Measurements from ENCODE around the gene PRPH.

The PRPH gene

GRCh38 chr12:49347311-49348193 lies 52.6 kb downstream of the PRPH start:
- DNase-seq: peak; percentile 13 to 35
